DND-41 (cell line): ENCODE results near the gene NMRK2.
"Not testable (repeated sequence)": the region's sequence is repeated elsewhere in the genome, so short reads cannot be mapped to it uniquely, and the experiment has no call there.

Experiments
- EZH2 ChIP-seq: IDR thresholded peaks from 3 replicates; pipeline ENCODE4 v1.6.1; 2012; ENCODE audit warnings: borderline replicate concordance, low read depth, mild to moderate bottlenecking, moderate library complexity, low read length, inconsistent platforms; ENCODE audit not compliant: severe bottlenecking
- TF ChIP-seq, protein P1 (sequence below): IDR thresholded peaks from 2 replicates; pipeline ENCODE4 v1.5.1; 2012; ENCODE audit warnings: borderline replicate concordance, low read length, moderate library complexity, mild to moderate bottlenecking; ENCODE audit not compliant: poor library complexity, severe bottlenecking; ENCODE audit errors: extremely low read depth

DNA sequence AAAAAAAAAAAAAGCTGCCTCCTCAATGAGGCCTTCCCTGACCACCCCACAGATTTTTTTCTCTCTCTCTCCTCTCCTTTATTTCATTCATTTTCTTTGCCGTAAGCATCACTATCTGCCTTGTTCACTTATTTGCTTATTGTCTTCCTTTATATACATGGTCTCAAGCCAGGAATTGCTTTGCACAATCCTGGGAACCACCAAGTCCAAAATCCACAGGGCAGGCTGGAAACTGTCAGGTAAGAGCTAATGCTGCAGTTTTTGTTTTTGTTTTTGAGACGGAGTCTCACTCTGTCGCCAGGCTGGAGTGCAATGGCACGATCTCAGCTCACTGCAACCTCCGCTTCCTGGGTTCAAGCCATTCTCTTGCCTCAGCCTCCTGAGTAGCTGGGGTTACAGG lies 37.9 kb upstream of the NMRK2 start:
- not testable (repeated sequence) for TF ChIP-seq EZH2
- TF ChIP-seq, protein P1, sequence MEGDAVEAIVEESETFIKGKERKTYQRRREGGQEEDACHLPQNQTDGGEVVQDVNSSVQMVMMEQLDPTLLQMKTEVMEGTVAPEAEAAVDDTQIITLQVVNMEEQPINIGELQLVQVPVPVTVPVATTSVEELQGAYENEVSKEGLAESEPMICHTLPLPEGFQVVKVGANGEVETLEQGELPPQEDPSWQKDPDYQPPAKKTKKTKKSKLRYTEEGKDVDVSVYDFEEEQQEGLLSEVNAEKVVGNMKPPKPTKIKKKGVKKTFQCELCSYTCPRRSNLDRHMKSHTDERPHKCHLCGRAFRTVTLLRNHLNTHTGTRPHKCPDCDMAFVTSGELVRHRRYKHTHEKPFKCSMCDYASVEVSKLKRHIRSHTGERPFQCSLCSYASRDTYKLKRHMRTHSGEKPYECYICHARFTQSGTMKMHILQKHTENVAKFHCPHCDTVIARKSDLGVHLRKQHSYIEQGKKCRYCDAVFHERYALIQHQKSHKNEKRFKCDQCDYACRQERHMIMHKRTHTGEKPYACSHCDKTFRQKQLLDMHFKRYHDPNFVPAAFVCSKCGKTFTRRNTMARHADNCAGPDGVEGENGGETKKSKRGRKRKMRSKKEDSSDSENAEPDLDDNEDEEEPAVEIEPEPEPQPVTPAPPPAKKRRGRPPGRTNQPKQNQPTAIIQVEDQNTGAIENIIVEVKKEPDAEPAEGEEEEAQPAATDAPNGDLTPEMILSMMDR = not testable (repeated sequence)
